Esophagus muscularis mucosa (tissue), 4 donors: ENCODE data around the gene NR1H3. TPM values are rescaled to one million over a fixed set of nuclear protein-coding genes. Genes with fewer than 3 reads are reported as not detected.

ENCODE experiments used
- DNase-seq: peaks from one replicate; pipeline ENCODE4 v3.0.0-alpha.2; 2017; ENCODE audit errors: extremely low spot score
- H3K27ac ChIP-seq, 4 donors: fragments of 200-600 bp; sonication (generic); replicated peaks in 1 of 4; 1 replicate in 3 of 4; 2 replicates in 1 of 4; pipeline ENCODE4 v1.5.1; 2016 to 2019; ENCODE audit warnings: mild to moderate bottlenecking in 1 of 4
- H3K27me3 ChIP-seq, 4 donors: fragments of 200-600 bp; sonication (generic); one replicate each; pipeline versions ENCODE4 v1.5.1 to v1.6.0; 2016 to 2019
- H3K36me3 ChIP-seq, 4 donors: fragments of 200-600 bp; sonication (generic); one replicate each; pipeline ENCODE4 v1.5.1; 2016 to 2019
- H3K4me1 ChIP-seq, 4 donors: fragments of 200-600 bp; sonication (generic); one replicate each; pipeline ENCODE4 v1.5.1; 2016 to 2019
- H3K4me3 ChIP-seq, 4 donors: fragments of 200-600 bp; sonication (generic); 1 replicate in 2 of 4; 2 replicates in 2 of 4; pipeline ENCODE4 v1.5.1; 2016 to 2019; ENCODE audit warnings: mild to moderate bottlenecking in 4 of 4, moderate library complexity in 1 of 4
- H3K9me3 ChIP-seq, 4 donors: fragments of 200-600 bp; sonication (generic); 1 replicate in 3 of 4; 2 replicates in 1 of 4; pipeline ENCODE4 v1.5.1; 2016 to 2019
- CTCF ChIP-seq, 3 experiments: fragments of 200-600 bp in 2 of 3; fragments of 450-650 bp in 1 of 3; sonication (generic) in 2 of 3; IDR thresholded peaks; one replicate each; pipeline ENCODE4 v1.5.1; 2017 to 2019; ENCODE audit warnings: antibody characterized with exemption in 3 of 3, mild to moderate bottlenecking in 2 of 3, moderate library complexity in 1 of 3
- EP300 ChIP-seq: sonication (generic); formaldehyde crosslinking; IDR thresholded peaks from one replicate; pipeline ENCODE4 v1.6.1; 2017; ENCODE audit warnings: antibody characterized with exemption
- POLR2A ChIP-seq: fragments of 450-650 bp; IDR thresholded peaks from one replicate; pipeline ENCODE4 v1.6.1; 2017; ENCODE audit warnings: antibody characterized with exemption, moderate library complexity, mild to moderate bottlenecking, low read depth
- POLR2AphosphoS5 ChIP-seq, 2 donors: sonication (generic); formaldehyde crosslinking; IDR thresholded peaks; one replicate each; pipeline ENCODE4 v1.6.1; 2017; ENCODE audit warnings: antibody characterized with exemption in 2 of 2
- WGBS: methylation state at CpG from one replicate; pipeline ENCODE4 v1.1.5; 2018; 5-methylcytosine and 5-hydroxymethylcytosine counted together
- intact Hi-C: fragments of 100-400 bp; cut with DNase I; formaldehyde crosslinking; loops from one replicate; pipeline ENCODE4 v1.15.1; 2023
- total RNA-seq, 4 donors: library from RNA; depleted of rRNA; stranded (reverse); fragments of >200 nt; gene quantifications; one replicate each; pipeline versions ENCODE4 v1.1.0 to v1.2.1, GENCODE V29; 2016

Gene NR1H3
- total RNA-seq, 4 donors from 2014 or later: 14.5 to 26.2 (median 18.1) TPM

- WGBS: 92% methylated on average over 7 of the region's 7 CpGs
- no peak for DNase-seq
- TF ChIP-seq CTCF (IDR thresholded peaks at IDR 0.05) (no peak), POLR2A (no peak), EP300 (no peak), POLR2AphosphoS5 (IDR thresholded peaks at IDR 0.05) (no peak)
- Histone ChIP-seq H3K36me3 (peaks cover 27 to 98% (median 51%) of the 10 kb centered on the region in 4 donors), H3K27me3 (no peaks in the 10 kb centered on the region), H3K27ac (no peak overlapping the region), H3K4me1 (peaks cover 2 to 3% (median 2%) of the 10 kb centered on the region in 4 donors), H3K4me3 (no peak overlapping the region), H3K9me3 (no peaks in the 10 kb centered on the region)
- intact Hi-C loops: no loop called here
Observed at GRCh38 chr11:47225552-47226400, 32.0 kb upstream of the NR1H3 start.

- Histone ChIP-seq H3K27ac (no peak overlapping the region), H3K4me3 (no peak overlapping the region), H3K9me3 (no peaks in the 10 kb centered on the region), H3K36me3 (peaks cover 12 to 90% (median 36%) of the 10 kb centered on the region in 4 donors), H3K27me3 (no peaks in the 10 kb centered on the region), H3K4me1 (peaks cover 2 to 5% (median 3%) of the 10 kb centered on the region in 4 donors)
- WGBS: 95% methylated on average over 8 of the region's 8 CpGs
- TF ChIP-seq POLR2A (no peak), EP300 (no peak), POLR2AphosphoS5 (IDR thresholded peaks at IDR 0.05) (no peak), CTCF (IDR thresholded peaks at IDR 0.05) (no peak)
- intact Hi-C loops: no loop called here
- no peak for DNase-seq
Observed at GRCh38 chr11:47229161-47229560, 28.6 kb upstream of the NR1H3 start.

- no peak for DNase-seq
- TF ChIP-seq CTCF (IDR thresholded peaks at IDR 0.05): no peak
- 97% methylated on average over 4 of the region's 4 CpGs for WGBS
- H3K27ac ChIP-seq: no peak overlapping the region
- H3K36me3 ChIP-seq: peaks cover 5 to 69% (median 15%) of the 10 kb centered on the region in 4 donors
- H3K4me1 ChIP-seq: peaks cover 11 to 17% (median 13%) of the 10 kb centered on the region in 4 donors
- intact Hi-C loops: no loop called here
- H3K4me3 ChIP-seq: no peak overlapping the region
- no peaks in the 10 kb centered on the region for H3K27me3 ChIP-seq
- H3K9me3 ChIP-seq: no peaks in the 10 kb centered on the region
Observed at GRCh38 chr11:47233051-47233450, 24.7 kb upstream of the NR1H3 start.

GRCh38 chr11:47233989-47234668, 23.7 kb upstream of the NR1H3 start:
- peaks cover 11 to 17% (median 13%) of the 10 kb centered on the region in 4 donors for H3K4me1 ChIP-seq
- no peak for DNase-seq
- peak overlapping the region in 2 of 4 donors; percentile 14 to 19 for H3K4me3 ChIP-seq
- intact Hi-C loops: no loop called here
- 53% methylated on average over 9 of the region's 11 CpGs for WGBS
- H3K9me3 ChIP-seq: no peaks in the 10 kb centered on the region
- H3K27me3 ChIP-seq: no peaks in the 10 kb centered on the region
- peak overlapping the region; percentile 20 to 70 (median 43) for H3K27ac ChIP-seq
- peaks cover 12 to 69% (median 20%) of the 10 kb centered on the region in 4 donors for H3K36me3 ChIP-seq
- TF ChIP-seq POLR2A: no peak
- peak; percentile 16 to 32 (median 18) for TF ChIP-seq CTCF (IDR thresholded peaks at IDR 0.05)
- no peak for TF ChIP-seq POLR2AphosphoS5 (IDR thresholded peaks at IDR 0.05)
- TF ChIP-seq EP300: no peak
